ENCODE measurements around the gene PDE2A.

PDE2A gene

GRCh38 chr11:72655896-72656464, 18.2 kb downstream of the PDE2A start:
- no peak for DNase-seq (ENCODE audit: low spot score)

GRCh38 chr11:72655014-72655413, 19.2 kb downstream of the PDE2A start:
- no peak for DNase-seq (ENCODE audit: low spot score)

- no peak for DNase-seq (ENCODE audit: low spot score)
These were observed 20.6 kb downstream of the PDE2A start for GRCh38 chr11:72653649-72654048.

- DNase-seq (ENCODE audit: low spot score) = no peak
These were observed 21.2 kb downstream of the PDE2A start for GRCh38 chr11:72652873-72653630.

GRCh38 chr11:72652133-72652532, 22.1 kb downstream of the PDE2A start:
- no peak for DNase-seq (ENCODE audit: low spot score)

- DNase-seq (ENCODE audit: low spot score) = no peak
These were observed 24.8 kb downstream of the PDE2A start for GRCh38 chr11:72649215-72649976.

- no peak for DNase-seq (ENCODE audit: low spot score)
These were observed 25.7 kb downstream of the PDE2A start for GRCh38 chr11:72648384-72649136.

- DNase-seq (ENCODE audit: low spot score) = no peak
These were observed 26.3 kb downstream of the PDE2A start for GRCh38 chr11:72647882-72648281.

GRCh38 chr11:72646472-72646871, 27.8 kb downstream of the PDE2A start:
- no peak for DNase-seq (ENCODE audit: low spot score)

GRCh38 chr11:72646024-72646423, 28.2 kb downstream of the PDE2A start:
- no peak for DNase-seq (ENCODE audit: low spot score)

GRCh38 chr11:72643547-72643946, 30.7 kb downstream of the PDE2A start:
- DNase-seq (ENCODE audit: low spot score) = no peak

GRCh38 chr11:72642884-72643522, 31.2 kb downstream of the PDE2A start:
- DNase-seq (ENCODE audit: low spot score) = peak; percentile 93

GRCh38 chr11:72642043-72642883, 32.0 kb downstream of the PDE2A start:
- no peak for DNase-seq (ENCODE audit: low spot score)

GRCh38 chr11:72641522-72642042, 32.6 kb downstream of the PDE2A start:
- no peak for DNase-seq (ENCODE audit: low spot score)

GRCh38 chr11:72639502-72640375, 34.5 kb downstream of the PDE2A start:
- no peak for DNase-seq (ENCODE audit: low spot score)

GRCh38 chr11:72637926-72638325, 36.3 kb downstream of the PDE2A start:
- no peak for DNase-seq (ENCODE audit: low spot score)

GRCh38 chr11:72637198-72637597, 37.0 kb downstream of the PDE2A start:
- DNase-seq (ENCODE audit: low spot score) = no peak

GRCh38 chr11:72636376-72636775, 37.8 kb downstream of the PDE2A start:
- DNase-seq (ENCODE audit: low spot score) = no peak

- no peak for DNase-seq (ENCODE audit: low spot score)
These were observed 38.3 kb downstream of the PDE2A start for GRCh38 chr11:72635933-72636332.
